Measurements from ENCODE around the gene PNPLA3.

- TF ChIP-seq CTCF (IDR thresholded peaks at IDR 0.05; ENCODE audit: low read depth, low read length) (no peak), POLR2A (IDR thresholded peaks at IDR 0.05; ENCODE audit: extremely low read depth, insufficient read length) (no peak), MAX (IDR thresholded peaks at IDR 0.05; ENCODE audit: low read depth, low read length) (peak; percentile 31; the same call in 1 of the 2 replicates), MYC (IDR thresholded peaks at IDR 0.05; ENCODE audit: low read depth, low read length) (peak; percentile 20; the same call in 1 of the 2 replicates)
Measured at GRCh38 chr22:43923631-43924464, at the start of gene PNPLA3.
